Epithelial cell of esophagus (primary cell): ENCODE results near the gene KRT27.

Source experiments
- DNase-seq: peaks from one replicate; pipeline ENCODE4 v3.0.0; 2010; ENCODE audit warnings: low read depth
- H3K4me3 ChIP-seq: 2 replicates; pipeline ENCODE4 v1.5.1; 2011; ENCODE audit warnings: mild to moderate bottlenecking, low read length, control low read depth
- CTCF ChIP-seq: IDR thresholded peaks from 2 replicates; pipeline ENCODE4 v1.5.1; 2011; ENCODE audit warnings: low read depth, mild to moderate bottlenecking, low read length, control low read depth, inconsistent platforms; ENCODE audit not compliant: insufficient read depth; ENCODE audit errors: missing control alignments

The KRT27 gene

GRCh38 chr17:40782450-40782849, at the start of gene KRT27:
KRT27 (minus strand) TSS chr17:40782550; CDS start chr17:40782493, 57 bp downstream.
- no peak for TF ChIP-seq CTCF
- H3K4me3 ChIP-seq: no peak within 1 kb of the TSS
- DNase-seq: no peak

GRCh38 chr17:40830085-40830776, 47.9 kb upstream of the KRT27 start:
- H3K4me3 ChIP-seq: no peak overlapping the region
- no peak for TF ChIP-seq CTCF
- no peak for DNase-seq

- no peak overlapping the region for H3K4me3 ChIP-seq
- no peak for DNase-seq
- TF ChIP-seq CTCF: no peak
Observed at GRCh38 chr17:40828454-40829044, 46.2 kb upstream of the KRT27 start.

- DNase-seq: peak; percentile 77
- TF ChIP-seq CTCF: no peak
Observed at GRCh38 chr17:40827746-40828453, 45.5 kb upstream of the KRT27 start.

GRCh38 chr17:40825599-40825998, 43.2 kb upstream of the KRT27 start:
- DNase-seq: no peak
- TF ChIP-seq CTCF: no peak
- no peak overlapping the region for H3K4me3 ChIP-seq

More at GRCh38 chr17:40827746-40828453, 45.5 kb upstream of the KRT27 start:
- no peak overlapping the region for H3K4me3 ChIP-seq

- H3K4me3 ChIP-seq: no peak overlapping the region
- TF ChIP-seq CTCF: no peak
- peak; percentile 16 for DNase-seq
Observed at GRCh38 chr17:40824015-40824832, 41.9 kb upstream of the KRT27 start.
